Left lung (tissue), 10 donors: Measurements from ENCODE around the gene IL11. TPM values are rescaled to one million over a fixed set of nuclear protein-coding genes. Genes with fewer than 3 reads are reported as not detected.
A peak's percentile ranks its signal among the peaks of the same experiment; 100 is the strongest.

Source experiments
- ATAC-seq: fragments of 200-7000 bp; cut with Tn5 transposase; one replicate; pipeline ENCODE4 v1.9.1; 2020; ENCODE audit warnings: moderate library complexity
- DNase-seq, 4 donors: peaks; one replicate each; pipeline ENCODE4 v3.0.0-alpha.2; 2013 to 2020
- H3K27ac ChIP-seq, 2 donors: fragments of 200-600 bp; sonication (generic) in 1 of 2; one replicate each; pipeline versions ENCODE4 v1.5.0 to v1.8.0; 2020 to 2021
- H3K27me3 ChIP-seq, 2 donors: fragments of 200-600 bp; sonication (generic) in 1 of 2; one replicate each; pipeline versions ENCODE4 v1.5.0 to v1.8.0; 2020 to 2021
- H3K36me3 ChIP-seq, 2 donors: fragments of 200-600 bp; sonication (generic) in 1 of 2; one replicate each; pipeline versions ENCODE4 v1.5.0 to v1.8.0; 2020 to 2021
- H3K4me1 ChIP-seq, 2 donors: fragments of 200-600 bp; one replicate each; pipeline ENCODE4 v1.8.0; 2021
- H3K4me3 ChIP-seq, 2 donors: fragments of 200-600 bp; sonication (generic) in 1 of 2; one replicate each; pipeline versions ENCODE4 v1.5.0 to v1.8.0; 2020 to 2021; ENCODE audit warnings: mild to moderate bottlenecking in 1 of 2
- H3K9me3 ChIP-seq, 2 donors: fragments of 200-600 bp; sonication (generic) in 1 of 2; one replicate each; pipeline versions ENCODE4 v1.5.0 to v1.8.0; 2020 to 2021
- CTCF ChIP-seq, 2 donors: fragments of 200-600 bp; sonication (generic) in 1 of 2; IDR thresholded peaks; one replicate each; pipeline versions ENCODE4 v1.5.0 to v1.8.0; 2021; ENCODE audit warnings: antibody characterized with exemption in 2 of 2
- intact Hi-C, 2 donors: fragments of 100-400 bp; cut with DNase I; formaldehyde crosslinking; loops; one replicate each; pipeline versions ENCODE4 v1.11.2 to v1.14.2; 2022
- polyA plus RNA-seq, 6 donors: library from polyadenylated mRNA; unstranded; fragments of 120-200 nt; gene quantifications; one replicate each; pipeline ENCODE4 v1.2.1, GENCODE V29; 2013; ENCODE audit not compliant: insufficient read length in 6 of 6
- total RNA-seq, 2 donors: library from RNA; stranded (reverse); fragmentation: NEBNext Ultra II Directional; extraction: Animal tissue kit (Norgen Biotek cat#: 25700); gene quantifications; one replicate each; pipeline ENCODE4 v1.2.1, GENCODE V29; 2021
- donor health status: DM: no; HTN: yes; CAD: no.
- donor health status: DM: no; HTN: no; CAD: no.

Gene IL11
- total and polyA plus RNA-seq, 8 donors, result 0.10 to 0.90 (median 0.42) TPM

- H3K4me1 ChIP-seq, result peaks cover 20 to 42% of the 10 kb centered on the region in 2 donors
- H3K27me3 ChIP-seq, result no peaks in the 10 kb centered on the region
- no peak overlapping the region for H3K27ac ChIP-seq
- intact Hi-C loops, result no loop called here
- no peak for DNase-seq
- H3K9me3 ChIP-seq, result no peaks in the 10 kb centered on the region
- TF ChIP-seq CTCF (IDR thresholded peaks at IDR 0.05), result no peak
- H3K4me3 ChIP-seq, result no peak overlapping the region
- ATAC-seq, result no peak
- peaks cover 0 to 56% of the 10 kb centered on the region in 2 donors for H3K36me3 ChIP-seq
These were observed 20.2 kb upstream of the IL11 start for GRCh38 chr19:55390461-55390880.

- intact Hi-C loops, result loop anchor here in 1 of 2 donors (10.0 kb wide), 1 partner anchor 85 kb away; no protein-coding TSS in a partner anchor
- no peaks in the 10 kb centered on the region for H3K9me3 ChIP-seq
These were observed 19.4 kb upstream of the IL11 start for GRCh38 chr19:55389386-55390317.

GRCh38 chr19:55387736-55388497 is 17.7 kb upstream of the IL11 start:
- peak overlapping the region; percentile 86 to 91 for H3K4me3 ChIP-seq
- no peak overlapping the region for H3K27ac ChIP-seq
- H3K4me1 ChIP-seq, result peaks cover 30 to 60% of the 10 kb centered on the region in 2 donors

More at GRCh38 chr19:55389386-55390317, 19.4 kb upstream of the IL11 start:
- Histone ChIP-seq H3K27ac (no peak overlapping the region), H3K4me1 (peaks cover 25 to 48% of the 10 kb centered on the region in 2 donors), H3K4me3 (no peak overlapping the region), H3K27me3 (no peaks in the 10 kb centered on the region), H3K36me3 (peaks cover 0 to 56% of the 10 kb centered on the region in 2 donors)
- ATAC-seq, result no peak
- TF ChIP-seq CTCF (IDR thresholded peaks at IDR 0.05), result no peak
- no peak for DNase-seq

GRCh38 chr19:55386493-55386971 is 16.3 kb upstream of the IL11 start:
- TF ChIP-seq CTCF (IDR thresholded peaks at IDR 0.05), result no peak
- Histone ChIP-seq H3K4me1 (peaks cover 30 to 63% of the 10 kb centered on the region in 2 donors), H3K9me3 (no peaks in the 10 kb centered on the region), H3K27ac (peak overlapping the region; percentile 96 to 97), H3K4me3 (peak overlapping the region; percentile 86 to 91), H3K36me3 (peaks cover 0 to 52% of the 10 kb centered on the region in 2 donors), H3K27me3 (no peaks in the 10 kb centered on the region)
- intact Hi-C loops, result loop anchor here in 1 of 2 donors (10.0 kb wide), 1 partner anchor 82 kb away; no protein-coding TSS in a partner anchor
- ATAC-seq, result no peak
- peak in 1 of 4 donors; percentile 82 for DNase-seq

More at GRCh38 chr19:55387736-55388497, 17.7 kb upstream of the IL11 start:
- no peak for TF ChIP-seq CTCF (IDR thresholded peaks at IDR 0.05)
- no peak for DNase-seq
- intact Hi-C loops, result loop anchor here in 1 of 2 donors (10.0 kb wide), 1 partner anchor 83 kb away; no protein-coding TSS in a partner anchor
- Histone ChIP-seq H3K36me3 (peaks cover 0 to 56% of the 10 kb centered on the region in 2 donors), H3K27me3 (no peaks in the 10 kb centered on the region), H3K9me3 (no peaks in the 10 kb centered on the region)
- no peak for ATAC-seq
